IMR-90 (cell line): ENCODE data around the gene PPP4C. TPM values are rescaled to one million over a fixed set of nuclear protein-coding genes. Genes with fewer than 3 reads are reported as not detected.

ENCODE experiments used
- ATAC-seq: fragments of 200-7000 bp; cut with Tn5 transposase; 2 replicates; pipeline ENCODE4 v1.9.1; 2020; ENCODE audit warnings: low read depth, mild to moderate bottlenecking, moderate library complexity
- BruUV-seq: library from RNA; stranded (reverse); fragments of 400-500 nt; replicated peaks from 2 replicates; lab custom pipeline; 2021; lab: Mats Ljungman, UMichigan
- CTCF ChIA-PET: fragments of 300-600 bp; formaldehyde crosslinking; extraction: SDS; loops from one replicate; lab custom pipeline; 2021; ENCODE audit warnings: antibody characterized with exemption; lab: Yijun Ruan, JAX
- POLR2A ChIA-PET: fragments of 300-600 bp; sonication (Branson Sonifier 250); formaldehyde crosslinking; loops from one replicate; lab custom pipeline; 2022; ENCODE audit warnings: antibody characterized with exemption; ENCODE audit not compliant: unreplicated experiment; lab: Charles Lee
- DNase-seq: peaks from one replicate; pipeline ENCODE4 v3.0.0; 2013
- H2AFZ ChIP-seq: replicated peaks from 2 replicates; pipeline ENCODE3; 2013; ENCODE audit warnings: low read length, mild to moderate bottlenecking; ENCODE audit not compliant: poor library complexity
- H2AK5ac ChIP-seq: 2 replicates; pipeline ENCODE4 v1.6.1; 2013; ENCODE audit warnings: low read depth, low read length, inconsistent platforms
- H2AK9ac ChIP-seq: replicated peaks from 2 replicates; pipeline ENCODE3; 2013; ENCODE audit warnings: mild to moderate bottlenecking, low read depth, low read length, moderate library complexity; ENCODE audit not compliant: poor library complexity
- H2BK120ac ChIP-seq: 2 replicates; pipeline ENCODE4 v1.6.1; 2013; ENCODE audit warnings: low read depth, low read length, inconsistent platforms
- H2BK15ac ChIP-seq: 3 replicates; pipeline ENCODE4 v1.6.1; 2013; ENCODE audit warnings: low read depth, low read length, inconsistent platforms
- H2BK20ac ChIP-seq: 2 replicates; pipeline ENCODE4 v1.6.1; 2013; ENCODE audit warnings: low read depth, mild to moderate bottlenecking, inconsistent platforms, low read length, moderate library complexity
- H2BK5ac ChIP-seq: 2 replicates; pipeline ENCODE4 v1.6.1; 2013; ENCODE audit warnings: mild to moderate bottlenecking, low read depth, low read length, inconsistent platforms; ENCODE audit not compliant: poor library complexity, severe bottlenecking
- H3K14ac ChIP-seq: replicated peaks from 2 replicates; pipeline ENCODE4 v1.6.1; 2013; ENCODE audit warnings: low read depth, low read length, inconsistent platforms
- H3K18ac ChIP-seq: 2 replicates; pipeline ENCODE4 v1.6.1; 2013; ENCODE audit warnings: low read depth, low read length, control low read depth
- H3K23ac ChIP-seq: 2 replicates; pipeline ENCODE4 v1.6.1; 2013; ENCODE audit warnings: low read depth, low read length, inconsistent platforms
- H3K27ac ChIP-seq: 2 replicates; pipeline ENCODE4 v1.5.1; 2013; ENCODE audit warnings: mild to moderate bottlenecking, control low read depth, low read length; ENCODE audit not compliant: insufficient read depth
- H3K27me3 ChIP-seq: 2 replicates; pipeline ENCODE4 v1.6.1; 2013; ENCODE audit warnings: low read length; ENCODE audit not compliant: control insufficient read depth, insufficient read depth
- H3K36me3 ChIP-seq: 2 replicates; pipeline ENCODE4 v1.6.1; 2013; ENCODE audit warnings: low read length, mixed read lengths; ENCODE audit not compliant: control insufficient read depth, insufficient read depth
- H3K4ac ChIP-seq: 2 replicates; pipeline ENCODE4 v1.6.1; 2013; ENCODE audit warnings: low read depth, low read length, inconsistent platforms
- H3K4me1 ChIP-seq: 2 replicates; pipeline ENCODE4 v1.6.1; 2013; ENCODE audit warnings: low read length, mixed read lengths; ENCODE audit not compliant: control insufficient read depth, insufficient read depth
- H3K4me2 ChIP-seq: 2 replicates; pipeline ENCODE4 v1.6.1; 2013; ENCODE audit warnings: low read depth, mild to moderate bottlenecking, control low read depth, low read length, moderate library complexity
- H3K4me3 ChIP-seq: 2 replicates; pipeline ENCODE4 v1.5.1; 2013; ENCODE audit warnings: low read depth, mild to moderate bottlenecking, control low read depth, low read length, moderate library complexity; ENCODE audit not compliant: insufficient read depth
- H3K56ac ChIP-seq: 2 replicates; pipeline ENCODE4 v1.6.1; 2013; ENCODE audit warnings: low read length, inconsistent platforms; ENCODE audit not compliant: insufficient read depth; ENCODE audit errors: extremely low read depth
- H3K79me1 ChIP-seq, 2 experiments: 2 replicates each; pipeline ENCODE4 v1.6.1; 2013; ENCODE audit warnings: low read length in 2 of 2, inconsistent platforms in 1 of 2, low read depth in 1 of 2
- H3K9ac ChIP-seq: 2 replicates; pipeline ENCODE4 v1.6.1; 2013; ENCODE audit warnings: low read depth, low read length, control low read depth
- H3K9me1 ChIP-seq: 2 replicates; pipeline ENCODE4 v1.6.1; 2013; ENCODE audit warnings: low read length, inconsistent platforms; ENCODE audit not compliant: insufficient read depth
- H3K9me3 ChIP-seq: 2 replicates; pipeline ENCODE4 v1.6.1; 2013; ENCODE audit warnings: low read length; ENCODE audit not compliant: control insufficient read depth, insufficient read depth
- H4K20me1 ChIP-seq: 2 replicates; pipeline ENCODE4 v1.6.1; 2013; ENCODE audit warnings: low read length, inconsistent platforms; ENCODE audit not compliant: insufficient read depth
- H4K5ac ChIP-seq: 2 replicates; pipeline ENCODE4 v1.6.1; 2013; ENCODE audit warnings: mild to moderate bottlenecking, low read depth, low read length, control low read depth
- H4K8ac ChIP-seq, 2 experiments: 2 replicates each; pipeline ENCODE4 v1.6.1; 2013; ENCODE audit warnings: low read depth in 2 of 2, low read length in 2 of 2, control low read depth in 1 of 2, inconsistent platforms in 1 of 2
- H4K91ac ChIP-seq: 2 replicates; pipeline ENCODE4 v1.6.1; 2013; ENCODE audit warnings: low read depth, low read length, inconsistent platforms; ENCODE audit not compliant: insufficient read depth
- BHLHE40 ChIP-seq: fragments of 150-350 bp; IDR thresholded peaks from 2 replicates; pipeline ENCODE4 v1.6.1; 2016; ENCODE audit warnings: mild to moderate bottlenecking, low read depth, low read length
- CEBPB ChIP-seq: IDR thresholded peaks from 2 replicates; pipeline ENCODE4 v1.6.1; 2012; ENCODE audit warnings: low read depth, low read length, improper control_type of control experiment
- CHD1 ChIP-seq: IDR thresholded peaks from 2 replicates; pipeline ENCODE4 v1.6.1; 2012; ENCODE audit warnings: low read depth, low read length, improper control_type of control experiment
- MAFK ChIP-seq: IDR thresholded peaks from 2 replicates; pipeline ENCODE4 v1.6.1; 2012; ENCODE audit warnings: low read depth, low read length, improper control_type of control experiment
- MAZ ChIP-seq: IDR thresholded peaks from 2 replicates; pipeline ENCODE4 v1.6.1; 2012; ENCODE audit warnings: low read depth, mild to moderate bottlenecking, low read length, improper control_type of control experiment, moderate library complexity, borderline replicate concordance
- MXI1 ChIP-seq: IDR thresholded peaks from 2 replicates; pipeline ENCODE4 v1.6.1; 2012; ENCODE audit warnings: low read depth, mild to moderate bottlenecking, low read length, moderate library complexity, borderline replicate concordance
- NFE2L2 ChIP-seq: fragments of 150-350 bp; IDR thresholded peaks from 2 replicates; pipeline ENCODE4 v1.6.1; 2016; ENCODE audit warnings: low read depth, mild to moderate bottlenecking, low read length
- POLR2A ChIP-seq: IDR thresholded peaks from 2 replicates; pipeline ENCODE4 v1.6.1; 2012; ENCODE audit warnings: mild to moderate bottlenecking, low read depth, low read length
- RAD21 ChIP-seq: IDR thresholded peaks from 2 replicates; pipeline ENCODE4 v1.6.1; 2012; ENCODE audit warnings: low read length, improper control_type of control experiment
- RCOR1 ChIP-seq: IDR thresholded peaks from 2 replicates; pipeline ENCODE4 v1.6.1; 2012; ENCODE audit warnings: mild to moderate bottlenecking, low read length, improper control_type of control experiment; ENCODE audit not compliant: insufficient replicate concordance
- RFX5 ChIP-seq: IDR thresholded peaks from 2 replicates; pipeline ENCODE4 v1.8.0; 2012; ENCODE audit warnings: low read depth, mild to moderate bottlenecking, low read length, moderate library complexity
- WGBS, 2 experiments: methylation state at CpG; one replicate each; pipeline versions ENCODE4 v1.1.5 to v1.1.7; 2013; ENCODE audit warnings: missing lambda C conversion rate in 2 of 2; ENCODE audit not compliant: insufficient read length in 1 of 2; ENCODE audit errors: extremely low coverage in 2 of 2; 5-methylcytosine and 5-hydroxymethylcytosine counted together
- dilution Hi-C: fragments of 300-500 bp; cut with HindIII; formaldehyde crosslinking; loops from one replicate; pipeline ENCODE4 v1.14.3; 2018; ENCODE audit warnings: low sequenced_read_pairs; ENCODE audit not compliant: unreplicated experiment
- in situ Hi-C: fragments of 300-500 bp; cut with MboI; formaldehyde crosslinking; loops from 3 replicates; pipeline ENCODE4 v1.14.3; 2019; ENCODE audit warnings: low sequenced_read_pairs, inconsistent platforms, mixed read lengths
- intact Hi-C: fragments of 100-400 bp; cut with micrococcal nuclease; formaldehyde crosslinking; loops from 2 replicates; pipeline ENCODE4 v1.10.0; 2022
- polyA plus RNA-seq, 3 experiments: library from polyadenylated mRNA; depleted of rRNA; stranded (reverse); fragments of >200 nt; gene quantifications; 2 replicates each; pipeline ENCODE4 v1.2.3, GENCODE V29; 2012; ENCODE audit warnings: low replicate concordance in 1 of 3
- total RNA-seq: library from RNA; depleted of rRNA; stranded (reverse); fragments of >200 nt; gene quantifications from 2 replicates; pipeline ENCODE4 v1.2.3, GENCODE V29; 2012
- TF ChIP-seq, protein P1 (sequence below): fragments of 150-350 bp; IDR thresholded peaks from 2 replicates; pipeline ENCODE4 v1.6.1; 2016; ENCODE audit warnings: low read depth, mild to moderate bottlenecking, low read length, moderate library complexity, borderline replicate concordance
- TF ChIP-seq, protein P2 (sequence below): fragments of 150-350 bp; IDR thresholded peaks from 2 replicates; pipeline ENCODE4 v1.6.1; 2017; ENCODE audit warnings: mild to moderate bottlenecking, antibody characterized with exemption, low read length, low read depth

PPP4C gene
- total and polyA plus RNA-seq, 2 of the 4 experiments (the other 2 are of a cell fraction): 200 to 209 TPM

- DNase-seq (no peak), ATAC-seq (no peak)
- Histone ChIP-seq H3K4me1 (no peaks in the 10 kb centered on the region), H3K9ac (no peak overlapping the region), H2BK15ac (no peak overlapping the region), H3K9me3 (no peaks in the 10 kb centered on the region), H4K5ac (no peak overlapping the region), H4K8ac (no peak overlapping the region), H3K36me3 (no peaks in the 10 kb centered on the region), H3K27ac (no peak overlapping the region), H2AK9ac (no peak overlapping the region), H3K27me3 (peaks cover 72% of the 10 kb centered on the region), H3K18ac (no peak overlapping the region), H2BK20ac (no peak overlapping the region), H4K91ac (no peak overlapping the region), H2BK120ac (no peak overlapping the region), H3K4ac (no peak overlapping the region), H3K56ac (no peak overlapping the region), H3K4me3 (no peak overlapping the region), H3K4me2 (no peak overlapping the region), H3K9me1 (no peaks in the 10 kb centered on the region), H2AFZ (no peak overlapping the region), H4K20me1 (peaks cover 9% of the 10 kb centered on the region; the same call in 1 of the 2 replicates), H3K79me1 (no peaks in the 10 kb centered on the region), H3K23ac (no peak overlapping the region), H2BK5ac (no peak overlapping the region), H2AK5ac (no peak overlapping the region), H3K14ac (no peak overlapping the region)
- in situ Hi-C loops: loop anchor here (10.0 kb wide), 1 partner anchor 333 kb away; no protein-coding TSS in a partner anchor
- no TSS peak for BruUV-seq
- intact Hi-C loops: no loop called here
- CTCF ChIA-PET: no interaction called here
- dilution Hi-C loops: no loop called here
- POLR2A ChIA-PET: no interaction called here
- 25% methylated on average over 7 of the region's 13 CpGs; no CpG with 5 or more reads in 1 of the 2 experiments for WGBS, 2 experiments
- TF ChIP-seq CEBPB (no peak), RAD21 (no peak), MAFK (no peak), MAZ (no peak), BHLHE40 (no peak), CHD1 (no peak), RCOR1 (no peak), NFE2L2 (no peak), RFX5 (no peak), POLR2A (no peak), MXI1 (no peak)
- TF ChIP-seq, protein P1, sequence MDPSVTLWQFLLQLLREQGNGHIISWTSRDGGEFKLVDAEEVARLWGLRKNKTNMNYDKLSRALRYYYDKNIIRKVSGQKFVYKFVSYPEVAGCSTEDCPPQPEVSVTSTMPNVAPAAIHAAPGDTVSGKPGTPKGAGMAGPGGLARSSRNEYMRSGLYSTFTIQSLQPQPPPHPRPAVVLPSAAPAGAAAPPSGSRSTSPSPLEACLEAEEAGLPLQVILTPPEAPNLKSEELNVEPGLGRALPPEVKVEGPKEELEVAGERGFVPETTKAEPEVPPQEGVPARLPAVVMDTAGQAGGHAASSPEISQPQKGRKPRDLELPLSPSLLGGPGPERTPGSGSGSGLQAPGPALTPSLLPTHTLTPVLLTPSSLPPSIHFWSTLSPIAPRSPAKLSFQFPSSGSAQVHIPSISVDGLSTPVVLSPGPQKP: no peak
- TF ChIP-seq, protein P2, sequence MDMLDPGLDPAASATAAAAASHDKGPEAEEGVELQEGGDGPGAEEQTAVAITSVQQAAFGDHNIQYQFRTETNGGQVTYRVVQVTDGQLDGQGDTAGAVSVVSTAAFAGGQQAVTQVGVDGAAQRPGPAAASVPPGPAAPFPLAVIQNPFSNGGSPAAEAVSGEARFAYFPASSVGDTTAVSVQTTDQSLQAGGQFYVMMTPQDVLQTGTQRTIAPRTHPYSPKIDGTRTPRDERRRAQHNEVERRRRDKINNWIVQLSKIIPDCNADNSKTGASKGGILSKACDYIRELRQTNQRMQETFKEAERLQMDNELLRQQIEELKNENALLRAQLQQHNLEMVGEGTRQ: no peak
Measured at GRCh38 chr16:30027588-30028437, 48.0 kb upstream of the PPP4C start.
